ENCODE measurements around the gene JCHAIN. TPM values are rescaled to one million over a fixed set of nuclear protein-coding genes. Genes with fewer than 3 reads are reported as not detected.

Gene JCHAIN
- total RNA-seq, 1 donor from 2014 or later, result not detected

GRCh38 chr4:70676554-70677090 lies 10.3 kb upstream of the JCHAIN start:
- H3K9ac ChIP-seq, result no peak overlapping the region

GRCh38 chr4:70674731-70675130 lies 8.4 kb upstream of the JCHAIN start:
- Histone ChIP-seq H2AFZ (replicated peaks) (no peak overlapping the region), H3K9ac (no peak overlapping the region), H3K79me2 (ENCODE audit: low read depth) (no peaks in the 10 kb centered on the region), H3K36me3 (no peaks in the 10 kb centered on the region), H3K4me2 (no peak overlapping the region), H4K20me1 (ENCODE audit: low read depth) (no peaks in the 10 kb centered on the region), H3F3A (ENCODE audit: low read depth) (no peaks in the 10 kb centered on the region), H3K4me3 (no peak overlapping the region), H3K9me3 (ENCODE audit: low read depth) (no peaks in the 10 kb centered on the region), H3K27ac (no peak overlapping the region), H3K27me3 (no peaks in the 10 kb centered on the region), H3K4me1 (no peaks in the 10 kb centered on the region)
- Mint-ChIP-seq H3K9me3 (no peaks in the 10 kb centered on the region), H3K4me1 (no peaks in the 10 kb centered on the region), H3K27me3 (ENCODE audit: insufficient read depth, low read depth) (no peaks in the 10 kb centered on the region), H3K4me3 (no peak overlapping the region), H3K36me3 (no peaks in the 10 kb centered on the region), H3K27ac (no peak overlapping the region)
- TF ChIP-seq CTCF (IDR thresholded peaks at IDR 0.05), result no peak
- no peak for TF ChIP-seq EZH2 (IDR thresholded peaks at IDR 0.05)
- TF ChIP-seq EZH2phosphoT487 (IDR thresholded peaks at IDR 0.05), result no peak
- no peak for DNase-seq (ENCODE audit: low spot score)

More at GRCh38 chr4:70676554-70677090, 10.3 kb upstream of the JCHAIN start:
- Histone ChIP-seq H3K9me3 (ENCODE audit: low read depth) (no peaks in the 10 kb centered on the region), H3K4me1 (no peaks in the 10 kb centered on the region), H3K79me2 (ENCODE audit: low read depth) (no peaks in the 10 kb centered on the region), H3K4me2 (no peak overlapping the region), H3K4me3 (no peak overlapping the region), H3K27ac (no peak overlapping the region), H3F3A (ENCODE audit: low read depth) (no peaks in the 10 kb centered on the region), H3K27me3 (no peaks in the 10 kb centered on the region), H3K36me3 (no peaks in the 10 kb centered on the region), H4K20me1 (ENCODE audit: low read depth) (no peaks in the 10 kb centered on the region), H2AFZ (replicated peaks) (no peak overlapping the region)
- no peak overlapping the region for H3K4me3 Mint-ChIP-seq
- no peak for TF ChIP-seq EZH2phosphoT487 (IDR thresholded peaks at IDR 0.05)
- TF ChIP-seq CTCF (IDR thresholded peaks at IDR 0.05), result no peak
- no peak for TF ChIP-seq EZH2 (IDR thresholded peaks at IDR 0.05)
- H3K27ac Mint-ChIP-seq, result no peak overlapping the region
- H3K36me3 Mint-ChIP-seq, result no peaks in the 10 kb centered on the region
- H3K4me1 Mint-ChIP-seq, result no peaks in the 10 kb centered on the region
- H3K27me3 Mint-ChIP-seq (ENCODE audit: insufficient read depth, low read depth), result no peaks in the 10 kb centered on the region
- H3K9me3 Mint-ChIP-seq, result no peaks in the 10 kb centered on the region
- DNase-seq (ENCODE audit: low spot score), result no peak

- H3K4me3 ChIP-seq, result no peak overlapping the region
- H3K9ac ChIP-seq, result no peak overlapping the region
- no peaks in the 10 kb centered on the region for H3K79me2 ChIP-seq (ENCODE audit: low read depth)
- H3K27ac ChIP-seq, result no peak overlapping the region
- no peaks in the 10 kb centered on the region for H3K4me1 ChIP-seq
- no peak for DNase-seq (ENCODE audit: low spot score)
- Mint-ChIP-seq H3K27me3 (ENCODE audit: insufficient read depth, low read depth) (no peaks in the 10 kb centered on the region), H3K4me3 (no peak overlapping the region), H3K36me3 (no peaks in the 10 kb centered on the region), H3K9me3 (no peaks in the 10 kb centered on the region), H3K27ac (no peak overlapping the region), H3K4me1 (no peaks in the 10 kb centered on the region)
- no peaks in the 10 kb centered on the region for H3F3A ChIP-seq (ENCODE audit: low read depth)
- H3K27me3 ChIP-seq, result no peaks in the 10 kb centered on the region
- no peak overlapping the region for H3K4me2 ChIP-seq
- H3K9me3 ChIP-seq (ENCODE audit: low read depth), result no peaks in the 10 kb centered on the region
- H4K20me1 ChIP-seq (ENCODE audit: low read depth), result no peaks in the 10 kb centered on the region
- H2AFZ ChIP-seq (replicated peaks), result no peak overlapping the region
- TF ChIP-seq EZH2 (IDR thresholded peaks at IDR 0.05) (no peak), EZH2phosphoT487 (IDR thresholded peaks at IDR 0.05) (no peak), CTCF (IDR thresholded peaks at IDR 0.05) (no peak)
- H3K36me3 ChIP-seq, result no peaks in the 10 kb centered on the region
Observed at GRCh38 chr4:70674191-70674590, 7.9 kb upstream of the JCHAIN start.

Measured in neural progenitor cell (in vitro differentiated cells).